K562 (cell line): ENCODE data around the gene ANKRD34A. TPM values are rescaled to one million over a fixed set of nuclear protein-coding genes. Genes with fewer than 3 reads are reported as not detected.

ENCODE experiments used
- BCLAF1 ChIP-seq, 2 experiments: fragments of 450-650 bp in 1 of 2; IDR thresholded peaks; 2 replicates each; pipeline ENCODE4 v1.6.1; 2011 to 2017; ENCODE audit warnings: low read depth in 2 of 2, antibody characterized with exemption in 1 of 2, borderline replicate concordance in 1 of 2, low read length in 1 of 2, mild to moderate bottlenecking in 1 of 2, mixed read lengths in 1 of 2; ENCODE audit not compliant: control insufficient read depth in 1 of 2
- CTBP1 ChIP-seq: fragments of 450-650 bp; IDR thresholded peaks from 2 replicates; pipeline ENCODE4 v1.6.1; 2016; ENCODE audit warnings: borderline replicate concordance
- CTCF ChIP-seq, 3 experiments: IDR thresholded peaks in 2 of 3; conservative IDR thresholded peaks in 1 of 3; 2 replicates each; pipeline ENCODE4 v1.5.1; 2011 to 2012; ENCODE audit warnings: low read length in 3 of 3, mild to moderate bottlenecking in 3 of 3, control low read depth in 2 of 3, improper control_type of control experiment in 1 of 3, inconsistent platforms in 1 of 3, low read depth in 1 of 3, mixed read lengths in 1 of 3, moderate library complexity in 1 of 3; ENCODE audit not compliant: insufficient read depth in 2 of 3
- HINFP ChIP-seq: fragments of 450-650 bp; conservative IDR thresholded peaks from 2 replicates; pipeline ENCODE4 v1.6.1; 2016; ENCODE audit warnings: missing genetic modification characterization, low read depth, mild to moderate bottlenecking, control low read depth, missing compliant biosample characterization
- KLF13 ChIP-seq: fragments of 450-650 bp; IDR thresholded peaks from 2 replicates; pipeline ENCODE4 v1.6.1; 2016; ENCODE audit warnings: missing genetic modification characterization, low read depth, mild to moderate bottlenecking, missing compliant biosample characterization, moderate library complexity, borderline replicate concordance
- KLF16 ChIP-seq: IDR thresholded peaks from 2 replicates; pipeline ENCODE4 v1.6.1; 2016; ENCODE audit warnings: antibody characterized with exemption
- MTA2 ChIP-seq: fragments of 450-650 bp; IDR thresholded peaks from 2 replicates; pipeline ENCODE4 v1.6.1; 2016; ENCODE audit warnings: low read depth
- NCOA1 ChIP-seq: fragments of 450-650 bp; IDR thresholded peaks from 2 replicates; pipeline ENCODE4 v1.6.1; 2016; ENCODE audit warnings: low read depth
- NR2C2 ChIP-seq, 2 experiments: fragments of 200-800 bp in 1 of 2; sonication (Bioruptor generic) in 1 of 2; sonication (generic) in 1 of 2; formaldehyde crosslinking in 1 of 2; IDR thresholded peaks; 2 replicates each; pipeline versions ENCODE4 v1.6.1 to v1.8.0; 2016 to 2022; ENCODE audit warnings: mild to moderate bottlenecking in 1 of 2, missing compliant biosample characterization in 1 of 2, missing genetic modification characterization in 1 of 2, missing genetic modification reagents in 1 of 2
- NUFIP1 ChIP-seq: fragments of 450-650 bp; IDR thresholded peaks from 2 replicates; pipeline ENCODE4 v1.6.1; 2018; ENCODE audit not compliant: partially characterized antibody
- POLR2A ChIP-seq: fragments of 450-650 bp; conservative IDR thresholded peaks from 2 replicates; pipeline ENCODE4 v1.6.1; 2016
- POLR2B ChIP-seq: fragments of 450-650 bp; IDR thresholded peaks from 2 replicates; pipeline ENCODE4 v1.6.1; 2018; ENCODE audit warnings: low read depth; ENCODE audit not compliant: partially characterized antibody
- ZNF511 ChIP-seq: sonication (generic); formaldehyde crosslinking; IDR thresholded peaks from 2 replicates; pipeline ENCODE4 v1.8.0; 2022; ENCODE audit warnings: mild to moderate bottlenecking, missing genetic modification reagents
- polyA plus RNA-seq, 8 experiments: library from polyadenylated mRNA; depleted of rRNA in 4 of 8; stranded (reverse) in 5 of 8; unstranded in 3 of 8; fragments of >200 nt; fragmentation: Nextera tagmentation in 2 of 8; fragmentation: Illumina TruSeq in 1 of 8; extraction: Ambion mirVana in 2 of 8; extraction: Trizol in 1 of 8; gene quantifications; 2 replicates each; pipeline versions ENCODE4 v1.2.1 to v1.2.3, GENCODE V29; 2011 to 2014; ENCODE audit warnings: inconsistent platforms in 1 of 8, missing spikeins in 1 of 8
- total RNA-seq, 7 experiments: library from RNA; depleted of rRNA in 6 of 7; stranded (reverse); fragments of >200 nt in 6 of 7; fragmentation: Illumina TruSeq in 2 of 7; extraction: Trizol in 2 of 7; gene quantifications; 2 replicates each; pipeline versions ENCODE4 v1.2.1 to v1.2.3, GENCODE V29; 2011 to 2021; ENCODE audit warnings: low replicate concordance in 1 of 7
- TF ChIP-seq, protein P1 (sequence below): fragments of 250-450 bp; sonication (Bioruptor Pico); IDR thresholded peaks from 2 replicates; pipeline ENCODE4 v1.9.0; 2021; ENCODE audit warnings: mild to moderate bottlenecking
- TF ChIP-seq, protein P2 (sequence below): fragments of 450-650 bp; IDR thresholded peaks from 2 replicates; pipeline ENCODE4 v1.7.0; 2016; ENCODE audit warnings: borderline replicate concordance

The ANKRD34A gene
- total and polyA plus RNA-seq, 9 of the 15 experiments (the other 6 are each of a cell fraction or from before 2014, with no cell fraction given) = 0.06 to 1.6 (median 0.43) TPM

- TF ChIP-seq KLF13 (tag) (peak; percentile 93), ZNF511 (peak; percentile 76; the same call in 1 of the 2 replicates), NCOA1 (peak; percentile 69; the same call in 1 of the 2 replicates), POLR2B (peak; percentile 99), MTA2 (peak; percentile 80), NR2C2 (CRISPR knock-in tag; IDR thresholded peaks at IDR 0.05) (peak; percentile 98), NR2C2 (tag; IDR thresholded peaks at IDR 0.05) (peak; percentile 100), CTBP1 (peak; percentile 70; the same call in 1 of the 2 replicates), HINFP (tag) (peak; percentile 74; the same call in 1 of the 2 replicates), CTCF (IDR thresholded peaks at IDR 0.05 in 2 of 3, conservative IDR thresholded peaks at IDR 0.05 in 1 of 3; ENCODE audit: insufficient read depth in 2 of 3, low read depth in 1 of 3, low read length in 3 of 3) (peak; percentile 49 to 78 (median 49)), KLF16 (no peak), NUFIP1 (peak; percentile 31), POLR2A (peak; percentile 99), BCLAF1 (IDR thresholded peaks at IDR 0.05; ENCODE audit: borderline replicate concordance in 1 of 2, control insufficient read depth in 1 of 2, low read depth in 2 of 2, low read length in 1 of 2) (no peak)
- TF ChIP-seq, protein P1, sequence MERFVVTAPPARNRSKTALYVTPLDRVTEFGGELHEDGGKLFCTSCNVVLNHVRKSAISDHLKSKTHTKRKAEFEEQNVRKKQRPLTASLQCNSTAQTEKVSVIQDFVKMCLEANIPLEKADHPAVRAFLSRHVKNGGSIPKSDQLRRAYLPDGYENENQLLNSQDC (CRISPR knock-in tag) = no peak; the same call in 1 of the 2 replicates
- TF ChIP-seq, protein P2, sequence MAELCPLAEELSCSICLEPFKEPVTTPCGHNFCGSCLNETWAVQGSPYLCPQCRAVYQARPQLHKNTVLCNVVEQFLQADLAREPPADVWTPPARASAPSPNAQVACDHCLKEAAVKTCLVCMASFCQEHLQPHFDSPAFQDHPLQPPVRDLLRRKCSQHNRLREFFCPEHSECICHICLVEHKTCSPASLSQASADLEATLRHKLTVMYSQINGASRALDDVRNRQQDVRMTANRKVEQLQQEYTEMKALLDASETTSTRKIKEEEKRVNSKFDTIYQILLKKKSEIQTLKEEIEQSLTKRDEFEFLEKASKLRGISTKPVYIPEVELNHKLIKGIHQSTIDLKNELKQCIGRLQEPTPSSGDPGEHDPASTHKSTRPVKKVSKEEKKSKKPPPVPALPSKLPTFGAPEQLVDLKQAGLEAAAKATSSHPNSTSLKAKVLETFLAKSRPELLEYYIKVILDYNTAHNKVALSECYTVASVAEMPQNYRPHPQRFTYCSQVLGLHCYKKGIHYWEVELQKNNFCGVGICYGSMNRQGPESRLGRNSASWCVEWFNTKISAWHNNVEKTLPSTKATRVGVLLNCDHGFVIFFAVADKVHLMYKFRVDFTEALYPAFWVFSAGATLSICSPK = peak; percentile 66; the same call in 1 of the 2 replicates
These were observed 37.1 kb downstream of the ANKRD34A start, which contains the start of gene RBM8A (continued) for GRCh38 chr1:145927063-145927886.
